SU-DHL-6 (cell line): ENCODE results near the gene ITGA8.

Experiments used
- CTCF ChIP-seq: fragments of 200-600 bp; sonication (generic); IDR thresholded peaks from one replicate; pipeline ENCODE4 v1.5.1; 2017; ENCODE audit warnings: antibody characterized with exemption, mild to moderate bottlenecking, low read length, moderate library complexity; ENCODE audit not compliant: insufficient read depth, poor library complexity, severe bottlenecking
- EZH2phosphoT487 ChIP-seq: fragments of 200-600 bp; sonication (generic), shearing (Covaris generic); conservative IDR thresholded peaks from 2 replicates; pipeline ENCODE4 v1.6.1; 2018; ENCODE audit warnings: mild to moderate bottlenecking, antibody characterized with exemption, low read length, moderate library complexity, mixed read lengths

GRCh38 chr10:15739254-15739970, 19.7 kb upstream of the ITGA8 start:
- no peak for TF ChIP-seq CTCF
- no peak for TF ChIP-seq EZH2phosphoT487
